Endothelial cell of umbilical vein (primary cell): Measurements from ENCODE around the gene PARS2.

Experiments used
- CTCF ChIP-seq, 2 donors: IDR thresholded peaks; 1 replicate in 1 of 2; 2 replicates in 1 of 2; pipeline ENCODE4 v1.5.1; 2011; ENCODE audit warnings: low read length in 2 of 2, mild to moderate bottlenecking in 2 of 2, moderate library complexity in 2 of 2, control low read depth in 1 of 2, inconsistent platforms in 1 of 2, low read depth in 1 of 2; ENCODE audit not compliant: insufficient read depth in 1 of 2; ENCODE audit errors: extremely low read depth in 1 of 2
- EZH2 ChIP-seq: IDR thresholded peaks from 2 replicates; pipeline ENCODE4 v1.6.1; 2012; ENCODE audit warnings: borderline replicate concordance, low read depth, mild to moderate bottlenecking, moderate library complexity, low read length, inconsistent platforms; ENCODE audit not compliant: severe bottlenecking
- FOS ChIP-seq: IDR thresholded peaks from 2 replicates; pipeline ENCODE4 v1.6.1; 2011; ENCODE audit warnings: mild to moderate bottlenecking, low read length, moderate library complexity, borderline replicate concordance; ENCODE audit not compliant: insufficient read depth
- JUN ChIP-seq: IDR thresholded peaks from 2 replicates; pipeline ENCODE4 v1.6.1; 2011; ENCODE audit warnings: borderline replicate concordance, low read depth; ENCODE audit not compliant: insufficient read length, insufficient read depth
- MAX ChIP-seq: IDR thresholded peaks from 2 replicates; pipeline ENCODE4 v1.6.1; 2011; ENCODE audit not compliant: insufficient read depth, insufficient read length
- MYC ChIP-seq: IDR thresholded peaks from one replicate; pipeline ENCODE4 v1.6.1; 2011; ENCODE audit warnings: mild to moderate bottlenecking, low read depth, low read length
- POLR2A ChIP-seq: IDR thresholded peaks from 2 replicates; pipeline ENCODE4 v1.6.1; 2012; ENCODE audit warnings: low read depth, mild to moderate bottlenecking, control low read depth, low read length
- POLR2AphosphoS5 ChIP-seq: IDR thresholded peaks from 2 replicates; pipeline ENCODE4 v1.6.1; 2012; ENCODE audit warnings: low read depth, mild to moderate bottlenecking, control low read depth, low read length, moderate library complexity; ENCODE audit not compliant: insufficient read depth

GRCh38 chr1:54814126-54814498 lies 49.8 kb upstream of the PARS2 start:
- no peak for TF ChIP-seq CTCF (IDR thresholded peaks at IDR 0.05; ENCODE audit: extremely low read depth in 1 of 2, insufficient read depth in 1 of 2, low read depth in 1 of 2, low read length in 2 of 2)
- TF ChIP-seq POLR2AphosphoS5: no peak
- no peak for TF ChIP-seq MAX
- TF ChIP-seq EZH2: no peak
- no peak for TF ChIP-seq POLR2A
- TF ChIP-seq JUN: no peak
- TF ChIP-seq MYC: no peak
- no peak for TF ChIP-seq FOS
